ENCODE measurements around the gene MRC1.

Gene MRC1

DNA sequence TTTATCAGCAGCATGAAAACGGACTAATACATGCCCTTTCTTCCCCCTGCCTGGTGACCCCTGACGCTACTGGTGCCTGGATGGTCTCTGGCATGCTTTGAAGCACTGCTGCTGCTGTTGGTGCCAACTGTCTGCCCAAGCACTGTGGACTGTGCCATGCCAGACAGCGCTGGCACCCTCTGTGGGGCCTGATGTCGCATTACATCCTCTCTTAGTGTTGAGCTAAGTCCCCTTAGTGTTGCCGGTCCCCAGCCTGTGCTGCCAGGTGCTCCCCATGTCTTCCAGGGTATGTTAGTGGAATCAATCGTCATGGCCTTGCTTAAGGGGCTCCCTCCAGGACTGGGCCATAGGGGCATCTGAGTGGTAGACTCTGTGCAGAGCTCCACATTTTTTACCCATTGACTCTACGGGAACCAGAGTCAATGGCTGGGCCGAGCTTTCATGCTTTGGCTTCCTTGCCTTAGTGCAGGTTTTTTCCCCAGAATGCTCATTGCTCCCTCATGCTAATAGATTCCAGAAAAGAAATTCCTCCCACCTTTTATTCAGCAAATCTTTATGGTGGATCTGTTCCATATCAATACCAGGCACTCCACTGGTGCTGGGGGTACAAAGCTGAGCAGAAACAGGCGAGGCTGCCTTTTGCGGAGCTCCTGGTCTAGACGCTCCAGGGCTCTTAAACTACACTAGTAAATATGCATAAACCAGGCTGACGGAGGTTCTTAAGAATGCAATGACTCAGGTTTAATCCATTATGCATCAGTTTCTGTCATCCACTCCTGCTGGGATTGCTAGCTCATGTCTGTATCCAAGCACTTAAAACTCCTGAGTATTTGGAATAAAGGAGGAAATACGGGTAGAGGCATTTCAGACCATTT is 21.8 kb upstream of the MRC1 start:
- no peak for DNase-seq (ENCODE audit: low spot score)
- TF ChIP-seq, protein P1, sequence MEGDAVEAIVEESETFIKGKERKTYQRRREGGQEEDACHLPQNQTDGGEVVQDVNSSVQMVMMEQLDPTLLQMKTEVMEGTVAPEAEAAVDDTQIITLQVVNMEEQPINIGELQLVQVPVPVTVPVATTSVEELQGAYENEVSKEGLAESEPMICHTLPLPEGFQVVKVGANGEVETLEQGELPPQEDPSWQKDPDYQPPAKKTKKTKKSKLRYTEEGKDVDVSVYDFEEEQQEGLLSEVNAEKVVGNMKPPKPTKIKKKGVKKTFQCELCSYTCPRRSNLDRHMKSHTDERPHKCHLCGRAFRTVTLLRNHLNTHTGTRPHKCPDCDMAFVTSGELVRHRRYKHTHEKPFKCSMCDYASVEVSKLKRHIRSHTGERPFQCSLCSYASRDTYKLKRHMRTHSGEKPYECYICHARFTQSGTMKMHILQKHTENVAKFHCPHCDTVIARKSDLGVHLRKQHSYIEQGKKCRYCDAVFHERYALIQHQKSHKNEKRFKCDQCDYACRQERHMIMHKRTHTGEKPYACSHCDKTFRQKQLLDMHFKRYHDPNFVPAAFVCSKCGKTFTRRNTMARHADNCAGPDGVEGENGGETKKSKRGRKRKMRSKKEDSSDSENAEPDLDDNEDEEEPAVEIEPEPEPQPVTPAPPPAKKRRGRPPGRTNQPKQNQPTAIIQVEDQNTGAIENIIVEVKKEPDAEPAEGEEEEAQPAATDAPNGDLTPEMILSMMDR (IDR thresholded peaks at IDR 0.05; ENCODE audit: extremely low read depth, missing control alignments), result no peak

DNA sequence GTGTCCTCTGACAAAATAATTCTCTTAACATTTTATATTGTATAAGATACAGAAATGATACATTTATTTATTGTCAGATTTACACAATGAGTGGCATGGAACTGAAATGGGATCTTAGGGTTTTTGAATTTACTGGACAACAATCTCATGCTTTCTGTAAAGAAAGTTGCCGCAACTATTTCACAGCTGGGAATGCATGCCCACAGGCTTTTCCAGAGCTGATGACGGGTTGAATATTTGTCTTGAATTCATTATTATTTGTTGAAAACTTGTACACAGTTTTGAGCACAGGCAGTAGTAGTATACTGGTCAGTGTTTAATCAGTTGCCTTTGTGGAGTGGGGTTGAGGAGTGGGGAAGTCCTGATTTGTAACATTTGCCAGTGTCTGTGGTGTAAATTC is 20.5 kb upstream of the MRC1 start:
- no peak for DNase-seq (ENCODE audit: low spot score)

DNA sequence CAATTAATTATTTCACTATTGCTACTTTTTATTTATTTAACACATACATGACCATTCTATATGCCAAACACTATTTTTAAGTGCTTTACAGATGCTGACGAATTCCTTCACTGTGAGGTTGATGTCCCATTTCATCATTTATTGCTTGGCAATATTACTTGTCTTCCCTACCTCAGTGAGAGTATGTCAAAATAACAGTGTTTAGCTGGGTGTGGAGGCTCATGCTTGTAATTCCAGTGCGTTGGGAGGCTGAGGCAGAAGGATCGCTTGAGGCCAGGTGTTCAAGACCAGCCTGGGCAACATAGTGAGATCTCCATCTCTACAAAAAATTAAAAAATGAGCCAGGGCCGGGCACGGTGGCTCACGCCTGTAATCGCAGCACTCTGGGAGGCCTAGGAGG is 19.8 kb upstream of the MRC1 start:
- DNase-seq (ENCODE audit: low spot score), result no peak
- TF ChIP-seq, protein P1 (IDR thresholded peaks at IDR 0.05; ENCODE audit: extremely low read depth, missing control alignments), result no peak

More for the DNA sequence above, 20.5 kb upstream of the MRC1 start:
- TF ChIP-seq, protein P1 (IDR thresholded peaks at IDR 0.05; ENCODE audit: extremely low read depth, missing control alignments), result no peak

GRCh38 chr10:17790651-17791050 is 18.5 kb upstream of the MRC1 start:
- TF ChIP-seq, protein P1 (IDR thresholded peaks at IDR 0.05; ENCODE audit: extremely low read depth, missing control alignments), result no peak
- no peak for DNase-seq (ENCODE audit: low spot score)

- DNase-seq (ENCODE audit: low spot score), result no peak
- TF ChIP-seq, protein P1 (IDR thresholded peaks at IDR 0.05; ENCODE audit: extremely low read depth, missing control alignments), result no peak
Measured at GRCh38 chr10:17792991-17793390, 16.2 kb upstream of the MRC1 start.

- DNase-seq (ENCODE audit: low spot score), result no peak
- TF ChIP-seq, protein P1 (IDR thresholded peaks at IDR 0.05; ENCODE audit: extremely low read depth, missing control alignments), result no peak
Measured at GRCh38 chr10:17793823-17794644, 15.1 kb upstream of the MRC1 start.

DNA sequence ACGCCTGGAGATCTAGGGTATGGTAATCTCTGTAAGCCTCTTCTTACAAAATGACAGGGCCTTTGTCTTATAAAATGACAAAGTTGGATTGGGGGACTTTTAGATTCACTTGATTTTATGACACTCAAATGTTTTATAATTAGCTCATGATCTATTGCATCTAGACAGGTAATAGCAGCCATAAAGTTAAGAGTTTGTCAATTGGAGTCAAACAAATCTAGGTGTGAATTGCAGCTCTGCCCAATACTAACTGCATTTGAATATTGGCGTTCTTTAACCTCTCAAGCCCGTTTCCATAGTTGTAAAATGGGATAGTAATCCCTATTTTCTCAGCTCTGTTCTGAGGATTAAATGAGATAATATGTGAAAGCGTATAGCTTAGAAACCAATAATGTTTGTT is 14.1 kb upstream of the MRC1 start:
- TF ChIP-seq, protein P1 (IDR thresholded peaks at IDR 0.05; ENCODE audit: extremely low read depth, missing control alignments), result no peak
- no peak for DNase-seq (ENCODE audit: low spot score)
